DMS79 treated with DMSO at 0.1 percent for 48 hours (cell line): ENCODE results near the gene S100A4.
"Not testable (repeated sequence)": the region's sequence is repeated elsewhere in the genome, so short reads cannot be mapped to it uniquely, and the experiment has no call there.

Experiments used
- DNase-seq: peaks from one replicate; lab custom pipeline; 2025; lab: John Stamatoyannopoulos, UW

The S100A4 gene

GRCh38 chr1:153567621-153568366, 22.2 kb upstream of the S100A4 start:
- DNase-seq, result no peak

GRCh38 chr1:153566414-153567371, 21.1 kb upstream of the S100A4 start:
- peak; percentile 87 for DNase-seq

- peak; percentile 84 for DNase-seq
Observed at GRCh38 chr1:153565529-153566374, 20.1 kb upstream of the S100A4 start, which contains the start of gene S100A2. TSS of gene S100A2 (minus strand) at chr1:153565844. CDS start at chr1:153563877, 1,967 bp downstream.

GRCh38 chr1:153563991-153564390, 18.4 kb upstream of the S100A4 start:
- no peak for DNase-seq

- no peak for DNase-seq
Observed at GRCh38 chr1:153563483-153563901, 17.9 kb upstream of the S100A4 start.

GRCh38 chr1:153562021-153562420, 16.4 kb upstream of the S100A4 start:
- not testable (repeated sequence) for DNase-seq

GRCh38 chr1:153561466-153561985, 15.9 kb upstream of the S100A4 start:
- DNase-seq, result no peak

- DNase-seq, result no peak
Observed at GRCh38 chr1:153560771-153561465, 15.3 kb upstream of the S100A4 start.

GRCh38 chr1:153560241-153560640, 14.6 kb upstream of the S100A4 start:
- DNase-seq, result no peak

GRCh38 chr1:153557877-153558276, 12.3 kb upstream of the S100A4 start:
- DNase-seq, result no peak

GRCh38 chr1:153556348-153556747, 10.7 kb upstream of the S100A4 start:
- no peak for DNase-seq

GRCh38 chr1:153553830-153554541, 8.4 kb upstream of the S100A4 start:
- DNase-seq, result no peak

- DNase-seq, result no peak
Observed at GRCh38 chr1:153553096-153553495, 7.5 kb upstream of the S100A4 start.

GRCh38 chr1:153552335-153552734, 6.7 kb upstream of the S100A4 start:
- no peak for DNase-seq

GRCh38 chr1:153550827-153551500, 5.4 kb upstream of the S100A4 start:
- DNase-seq, result no peak

- DNase-seq, result no peak
Observed at GRCh38 chr1:153550398-153550758, 4.8 kb upstream of the S100A4 start.

GRCh38 chr1:153549741-153550397, 4.3 kb upstream of the S100A4 start:
- no peak for DNase-seq

- DNase-seq, result no peak
Observed at GRCh38 chr1:153548722-153549688, 3.4 kb upstream of the S100A4 start, which contains the start of gene S100A3. TSS of gene S100A3 (minus strand) at chr1:153549258. CDS start at chr1:153548485, 773 bp downstream.
